ENCODE data around the gene HIGD1A. TPM values are rescaled to one million over a fixed set of nuclear protein-coding genes. Genes with fewer than 3 reads are reported as not detected.

Gene HIGD1A
- total and polyA plus RNA-seq, 2 experiments from 2014 or later = 102 to 144 TPM

DNA sequence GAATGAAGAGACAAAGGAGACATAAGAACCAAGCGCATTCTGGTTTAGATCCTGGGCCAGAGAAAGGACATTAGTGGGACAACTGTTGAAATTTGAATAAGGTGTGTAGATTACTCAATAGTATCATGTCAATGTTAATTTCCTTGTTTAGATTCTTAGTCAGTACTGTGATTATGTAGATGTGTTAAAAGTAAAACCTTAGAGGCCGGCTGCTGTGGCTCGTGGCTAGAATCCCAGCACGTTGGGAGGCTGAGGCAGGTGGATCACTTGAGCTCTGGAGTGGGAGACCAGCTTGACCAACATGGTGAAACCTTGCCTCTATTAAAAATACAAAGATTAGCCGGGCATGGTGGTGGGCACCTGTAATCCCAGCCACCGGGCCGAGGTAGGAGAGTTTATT lies 44.7 kb upstream of the HIGD1A start:
- Histone ChIP-seq H3K79me2 (replicated peaks; ENCODE audit: insufficient read depth) (no peaks in the 10 kb centered on the region), H4K20me1 (replicated peaks; ENCODE audit: insufficient read depth) (no peaks in the 10 kb centered on the region), H3K27ac (ENCODE audit: low read depth) (no peak overlapping the region), H3K9me2 (ENCODE audit: insufficient read depth) (peaks cover 4% of the 10 kb centered on the region; the same call in 1 of the 2 replicates), H3F3A (replicated peaks; ENCODE audit: low read depth) (no peaks in the 10 kb centered on the region), H2AFZ (peak overlapping the region; percentile 5; the same call in 1 of the 2 replicates), H3K4me3 (no peak overlapping the region), H3K4me1 (ENCODE audit: insufficient read depth) (no peaks in the 10 kb centered on the region; the same call in 1 of the 2 replicates), H3K36me3 (ENCODE audit: insufficient read depth) (no peaks in the 10 kb centered on the region), H3K4me2 (no peak overlapping the region), H3K27me3 (ENCODE audit: insufficient read depth) (no peaks in the 10 kb centered on the region)
- H3K27ac Mint-ChIP-seq = no peak overlapping the region
- DNase-seq (ENCODE audit: low spot score) = no peak
- H3K4me1 Mint-ChIP-seq = peaks cover 12% of the 10 kb centered on the region
- no peaks in the 10 kb centered on the region for H3K36me3 Mint-ChIP-seq (ENCODE audit: low read depth)
- H3K27me3 Mint-ChIP-seq (ENCODE audit: insufficient read depth, low read depth, poor library complexity) = peaks cover 5% of the 10 kb centered on the region
- TF ChIP-seq, protein P1, sequence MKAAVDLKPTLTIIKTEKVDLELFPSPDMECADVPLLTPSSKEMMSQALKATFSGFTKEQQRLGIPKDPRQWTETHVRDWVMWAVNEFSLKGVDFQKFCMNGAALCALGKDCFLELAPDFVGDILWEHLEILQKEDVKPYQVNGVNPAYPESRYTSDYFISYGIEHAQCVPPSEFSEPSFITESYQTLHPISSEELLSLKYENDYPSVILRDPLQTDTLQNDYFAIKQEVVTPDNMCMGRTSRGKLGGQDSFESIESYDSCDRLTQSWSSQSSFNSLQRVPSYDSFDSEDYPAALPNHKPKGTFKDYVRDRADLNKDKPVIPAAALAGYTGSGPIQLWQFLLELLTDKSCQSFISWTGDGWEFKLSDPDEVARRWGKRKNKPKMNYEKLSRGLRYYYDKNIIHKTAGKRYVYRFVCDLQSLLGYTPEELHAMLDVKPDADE (IDR thresholded peaks at IDR 0.05) = no peak
- TF ChIP-seq JUNB (IDR thresholded peaks at IDR 0.05; ENCODE audit: unreplicated experiment) = no peak
- TF ChIP-seq, protein P2, sequence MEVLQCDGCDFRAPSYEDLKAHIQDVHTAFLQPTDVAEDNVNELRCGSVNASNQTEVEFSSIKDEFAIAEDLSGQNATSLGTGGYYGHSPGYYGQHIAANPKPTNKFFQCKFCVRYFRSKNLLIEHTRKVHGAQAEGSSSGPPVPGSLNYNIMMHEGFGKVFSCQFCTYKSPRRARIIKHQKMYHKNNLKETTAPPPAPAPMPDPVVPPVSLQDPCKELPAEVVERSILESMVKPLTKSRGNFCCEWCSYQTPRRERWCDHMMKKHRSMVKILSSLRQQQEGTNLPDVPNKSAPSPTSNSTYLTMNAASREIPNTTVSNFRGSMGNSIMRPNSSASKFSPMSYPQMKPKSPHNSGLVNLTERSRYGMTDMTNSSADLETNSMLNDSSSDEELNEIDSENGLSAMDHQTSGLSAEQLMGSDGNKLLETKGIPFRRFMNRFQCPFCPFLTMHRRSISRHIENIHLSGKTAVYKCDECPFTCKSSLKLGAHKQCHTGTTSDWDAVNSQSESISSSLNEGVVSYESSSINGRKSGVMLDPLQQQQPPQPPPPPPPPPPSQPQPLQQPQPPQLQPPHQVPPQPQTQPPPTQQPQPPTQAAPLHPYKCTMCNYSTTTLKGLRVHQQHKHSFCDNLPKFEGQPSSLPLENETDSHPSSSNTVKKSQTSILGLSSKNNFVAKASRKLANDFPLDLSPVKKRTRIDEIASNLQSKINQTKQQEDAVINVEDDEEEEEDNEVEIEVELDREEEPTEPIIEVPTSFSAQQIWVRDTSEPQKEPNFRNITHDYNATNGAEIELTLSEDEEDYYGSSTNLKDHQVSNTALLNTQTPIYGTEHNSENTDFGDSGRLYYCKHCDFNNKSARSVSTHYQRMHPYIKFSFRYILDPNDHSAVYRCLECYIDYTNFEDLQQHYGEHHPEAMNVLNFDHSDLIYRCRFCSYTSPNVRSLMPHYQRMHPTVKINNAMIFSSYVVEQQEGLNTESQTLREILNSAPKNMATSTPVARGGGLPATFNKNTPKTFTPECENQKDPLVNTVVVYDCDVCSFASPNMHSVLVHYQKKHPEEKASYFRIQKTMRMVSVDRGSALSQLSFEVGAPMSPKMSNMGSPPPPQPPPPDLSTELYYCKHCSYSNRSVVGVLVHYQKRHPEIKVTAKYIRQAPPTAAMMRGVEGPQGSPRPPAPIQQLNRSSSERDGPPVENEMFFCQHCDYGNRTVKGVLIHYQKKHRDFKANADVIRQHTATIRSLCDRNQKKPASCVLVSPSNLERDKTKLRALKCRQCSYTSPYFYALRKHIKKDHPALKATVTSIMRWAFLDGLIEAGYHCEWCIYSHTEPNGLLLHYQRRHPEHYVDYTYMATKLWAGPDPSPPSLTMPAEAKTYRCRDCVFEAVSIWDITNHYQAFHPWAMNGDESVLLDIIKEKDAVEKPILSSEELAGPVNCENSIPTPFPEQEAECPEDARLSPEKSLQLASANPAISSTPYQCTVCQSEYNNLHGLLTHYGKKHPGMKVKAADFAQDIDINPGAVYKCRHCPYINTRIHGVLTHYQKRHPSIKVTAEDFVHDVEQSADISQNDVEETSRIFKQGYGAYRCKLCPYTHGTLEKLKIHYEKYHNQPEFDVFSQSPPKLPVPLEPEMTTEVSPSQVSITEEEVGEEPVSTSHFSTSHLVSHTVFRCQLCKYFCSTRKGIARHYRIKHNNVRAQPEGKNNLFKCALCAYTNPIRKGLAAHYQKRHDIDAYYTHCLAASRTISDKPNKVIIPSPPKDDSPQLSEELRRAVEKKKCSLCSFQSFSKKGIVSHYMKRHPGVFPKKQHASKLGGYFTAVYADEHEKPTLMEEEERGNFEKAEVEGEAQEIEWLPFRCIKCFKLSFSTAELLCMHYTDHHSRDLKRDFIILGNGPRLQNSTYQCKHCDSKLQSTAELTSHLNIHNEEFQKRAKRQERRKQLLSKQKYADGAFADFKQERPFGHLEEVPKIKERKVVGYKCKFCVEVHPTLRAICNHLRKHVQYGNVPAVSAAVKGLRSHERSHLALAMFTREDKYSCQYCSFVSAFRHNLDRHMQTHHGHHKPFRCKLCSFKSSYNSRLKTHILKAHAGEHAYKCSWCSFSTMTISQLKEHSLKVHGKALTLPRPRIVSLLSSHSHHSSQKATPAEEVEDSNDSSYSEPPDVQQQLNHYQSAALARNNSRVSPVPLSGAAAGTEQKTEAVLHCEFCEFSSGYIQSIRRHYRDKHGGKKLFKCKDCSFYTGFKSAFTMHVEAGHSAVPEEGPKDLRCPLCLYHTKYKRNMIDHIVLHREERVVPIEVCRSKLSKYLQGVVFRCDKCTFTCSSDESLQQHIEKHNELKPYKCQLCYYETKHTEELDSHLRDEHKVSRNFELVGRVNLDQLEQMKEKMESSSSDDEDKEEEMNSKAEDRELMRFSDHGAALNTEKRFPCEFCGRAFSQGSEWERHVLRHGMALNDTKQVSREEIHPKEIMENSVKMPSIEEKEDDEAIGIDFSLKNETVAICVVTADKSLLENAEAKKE (CRISPR knock-in tag; IDR thresholded peaks at IDR 0.05) = no peak
- TF ChIP-seq POLR2AphosphoS5 (IDR thresholded peaks at IDR 0.05; ENCODE audit: low read depth) = no peak
- no peak for TF ChIP-seq STAT1 (IDR thresholded peaks at IDR 0.05; ENCODE audit: unreplicated experiment)
- TF ChIP-seq, protein P3, sequence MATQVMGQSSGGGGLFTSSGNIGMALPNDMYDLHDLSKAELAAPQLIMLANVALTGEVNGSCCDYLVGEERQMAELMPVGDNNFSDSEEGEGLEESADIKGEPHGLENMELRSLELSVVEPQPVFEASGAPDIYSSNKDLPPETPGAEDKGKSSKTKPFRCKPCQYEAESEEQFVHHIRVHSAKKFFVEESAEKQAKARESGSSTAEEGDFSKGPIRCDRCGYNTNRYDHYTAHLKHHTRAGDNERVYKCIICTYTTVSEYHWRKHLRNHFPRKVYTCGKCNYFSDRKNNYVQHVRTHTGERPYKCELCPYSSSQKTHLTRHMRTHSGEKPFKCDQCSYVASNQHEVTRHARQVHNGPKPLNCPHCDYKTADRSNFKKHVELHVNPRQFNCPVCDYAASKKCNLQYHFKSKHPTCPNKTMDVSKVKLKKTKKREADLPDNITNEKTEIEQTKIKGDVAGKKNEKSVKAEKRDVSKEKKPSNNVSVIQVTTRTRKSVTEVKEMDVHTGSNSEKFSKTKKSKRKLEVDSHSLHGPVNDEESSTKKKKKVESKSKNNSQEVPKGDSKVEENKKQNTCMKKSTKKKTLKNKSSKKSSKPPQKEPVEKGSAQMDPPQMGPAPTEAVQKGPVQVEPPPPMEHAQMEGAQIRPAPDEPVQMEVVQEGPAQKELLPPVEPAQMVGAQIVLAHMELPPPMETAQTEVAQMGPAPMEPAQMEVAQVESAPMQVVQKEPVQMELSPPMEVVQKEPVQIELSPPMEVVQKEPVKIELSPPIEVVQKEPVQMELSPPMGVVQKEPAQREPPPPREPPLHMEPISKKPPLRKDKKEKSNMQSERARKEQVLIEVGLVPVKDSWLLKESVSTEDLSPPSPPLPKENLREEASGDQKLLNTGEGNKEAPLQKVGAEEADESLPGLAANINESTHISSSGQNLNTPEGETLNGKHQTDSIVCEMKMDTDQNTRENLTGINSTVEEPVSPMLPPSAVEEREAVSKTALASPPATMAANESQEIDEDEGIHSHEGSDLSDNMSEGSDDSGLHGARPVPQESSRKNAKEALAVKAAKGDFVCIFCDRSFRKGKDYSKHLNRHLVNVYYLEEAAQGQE (IDR thresholded peaks at IDR 0.05; ENCODE audit: unreplicated experiment) = no peak
- TF ChIP-seq ZNF331 (CRISPR knock-in tag; IDR thresholded peaks at IDR 0.05; ENCODE audit: low read depth) = no peak
- no peak for TF ChIP-seq EZH2phosphoT487 (IDR thresholded peaks at IDR 0.05; ENCODE audit: unreplicated experiment)
- no peak for TF ChIP-seq EZH2 (IDR thresholded peaks at IDR 0.05; ENCODE audit: low read depth, unreplicated experiment)
- no peak for TF ChIP-seq ZNF114 (CRISPR knock-in tag; IDR thresholded peaks at IDR 0.05)
- TF ChIP-seq, protein P4, sequence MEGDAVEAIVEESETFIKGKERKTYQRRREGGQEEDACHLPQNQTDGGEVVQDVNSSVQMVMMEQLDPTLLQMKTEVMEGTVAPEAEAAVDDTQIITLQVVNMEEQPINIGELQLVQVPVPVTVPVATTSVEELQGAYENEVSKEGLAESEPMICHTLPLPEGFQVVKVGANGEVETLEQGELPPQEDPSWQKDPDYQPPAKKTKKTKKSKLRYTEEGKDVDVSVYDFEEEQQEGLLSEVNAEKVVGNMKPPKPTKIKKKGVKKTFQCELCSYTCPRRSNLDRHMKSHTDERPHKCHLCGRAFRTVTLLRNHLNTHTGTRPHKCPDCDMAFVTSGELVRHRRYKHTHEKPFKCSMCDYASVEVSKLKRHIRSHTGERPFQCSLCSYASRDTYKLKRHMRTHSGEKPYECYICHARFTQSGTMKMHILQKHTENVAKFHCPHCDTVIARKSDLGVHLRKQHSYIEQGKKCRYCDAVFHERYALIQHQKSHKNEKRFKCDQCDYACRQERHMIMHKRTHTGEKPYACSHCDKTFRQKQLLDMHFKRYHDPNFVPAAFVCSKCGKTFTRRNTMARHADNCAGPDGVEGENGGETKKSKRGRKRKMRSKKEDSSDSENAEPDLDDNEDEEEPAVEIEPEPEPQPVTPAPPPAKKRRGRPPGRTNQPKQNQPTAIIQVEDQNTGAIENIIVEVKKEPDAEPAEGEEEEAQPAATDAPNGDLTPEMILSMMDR (conservative IDR thresholded peaks at IDR 0.05; ENCODE audit: low read depth in 2 of 2) = no peak
- no peak for ATAC-seq
- H3K4me3 Mint-ChIP-seq = no peak overlapping the region
- no peaks in the 10 kb centered on the region for H3K9me3 Mint-ChIP-seq
